Parathyroid adenoma (tissue), 2 donors: ENCODE results near the gene ANKIB1.

Experiments used
- H2AFZ ChIP-seq: fragments of 300-600 bp; sonication (generic); one replicate; pipeline ENCODE4 v1.7.0; 2017; ENCODE audit warnings: antibody characterized with exemption, mild to moderate bottlenecking
- H3K27ac ChIP-seq: fragments of 300-600 bp; sonication (generic); one replicate; pipeline ENCODE4 v1.7.0; 2017
- H3K27me3 ChIP-seq: fragments of 300-600 bp; sonication (generic); one replicate; pipeline ENCODE4 v1.7.0; 2017; ENCODE audit warnings: low read length; ENCODE audit not compliant: control insufficient read depth, insufficient read depth
- H3K36me3 ChIP-seq: fragments of 300-600 bp; sonication (generic); one replicate; pipeline ENCODE4 v1.7.0; 2017; ENCODE audit warnings: low read length; ENCODE audit not compliant: control insufficient read depth, insufficient read depth
- H3K4me1 ChIP-seq: fragments of 300-600 bp; sonication (generic); one replicate; pipeline ENCODE4 v1.7.0; 2017; ENCODE audit warnings: control low read depth
- H3K4me2 ChIP-seq: fragments of 300-600 bp; sonication (generic); one replicate; pipeline ENCODE4 v1.7.0; 2017; ENCODE audit warnings: low read length
- H3K4me3 ChIP-seq: fragments of 300-600 bp; sonication (generic); one replicate; pipeline ENCODE4 v1.7.0; 2017; ENCODE audit warnings: low read depth, low read length
- H3K79me2 ChIP-seq: fragments of 300-600 bp; sonication (generic); one replicate; pipeline ENCODE4 v1.7.0; 2017; ENCODE audit warnings: control low read depth
- H3K9ac ChIP-seq: fragments of 300-600 bp; sonication (generic); one replicate; pipeline ENCODE4 v1.7.0; 2017; ENCODE audit warnings: mild to moderate bottlenecking
- H3K9me3 ChIP-seq: fragments of 300-600 bp; sonication (generic); one replicate; pipeline ENCODE4 v1.7.0; 2017; ENCODE audit warnings: low read length; ENCODE audit not compliant: control insufficient read depth
- CTCF ChIP-seq: fragments of 300-600 bp; sonication (generic); IDR thresholded peaks from one replicate; pipeline ENCODE4 v1.7.0; 2017; ENCODE audit warnings: antibody characterized with exemption, mild to moderate bottlenecking
- donor health status: primary hyperparathyroidism.

The ANKIB1 gene

GRCh38 chr7:92330835-92331438, 85.2 kb downstream of the ANKIB1 start:
- H3K4me3 ChIP-seq, result no peak overlapping the region
- H3K36me3 ChIP-seq, result no peaks in the 10 kb centered on the region
- TF ChIP-seq CTCF, result no peak
- no peaks in the 10 kb centered on the region for H3K27me3 ChIP-seq
- no peak overlapping the region for H3K4me2 ChIP-seq
- H3K27ac ChIP-seq, result no peak overlapping the region
- H3K9ac ChIP-seq, result no peak overlapping the region
- H3K4me1 ChIP-seq, result no peaks in the 10 kb centered on the region
- H3K79me2 ChIP-seq, result no peaks in the 10 kb centered on the region
- H3K9me3 ChIP-seq, result no peaks in the 10 kb centered on the region
- H2AFZ ChIP-seq, result no peak overlapping the region

GRCh38 chr7:92331508-92331907, 85.7 kb downstream of the ANKIB1 start:
- Histone ChIP-seq H3K4me1 (no peaks in the 10 kb centered on the region), H3K36me3 (no peaks in the 10 kb centered on the region), H3K27ac (no peak overlapping the region), H3K79me2 (no peaks in the 10 kb centered on the region), H2AFZ (no peak overlapping the region), H3K27me3 (no peaks in the 10 kb centered on the region), H3K9ac (no peak overlapping the region), H3K9me3 (no peaks in the 10 kb centered on the region), H3K4me3 (no peak overlapping the region), H3K4me2 (no peak overlapping the region)
- no peak for TF ChIP-seq CTCF

- no peaks in the 10 kb centered on the region for H3K4me1 ChIP-seq
- no peaks in the 10 kb centered on the region for H3K79me2 ChIP-seq
- H2AFZ ChIP-seq, result no peak overlapping the region
- no peaks in the 10 kb centered on the region for H3K27me3 ChIP-seq
- H3K4me3 ChIP-seq, result no peak overlapping the region
- no peak overlapping the region for H3K4me2 ChIP-seq
- no peak for TF ChIP-seq CTCF
- no peak overlapping the region for H3K27ac ChIP-seq
- no peaks in the 10 kb centered on the region for H3K9me3 ChIP-seq
- no peaks in the 10 kb centered on the region for H3K36me3 ChIP-seq
- no peak overlapping the region for H3K9ac ChIP-seq
Measured at GRCh38 chr7:92332782-92333181, 87.0 kb downstream of the ANKIB1 start.

- TF ChIP-seq CTCF, result no peak
- H3K4me1 ChIP-seq, result no peaks in the 10 kb centered on the region
- H3K27me3 ChIP-seq, result no peaks in the 10 kb centered on the region
- H3K4me3 ChIP-seq, result no peak overlapping the region
- H3K9me3 ChIP-seq, result no peaks in the 10 kb centered on the region
- H3K27ac ChIP-seq, result no peak overlapping the region
- H3K79me2 ChIP-seq, result no peaks in the 10 kb centered on the region
- no peaks in the 10 kb centered on the region for H3K36me3 ChIP-seq
- no peak overlapping the region for H3K9ac ChIP-seq
- H3K4me2 ChIP-seq, result no peak overlapping the region
- H2AFZ ChIP-seq, result no peak overlapping the region
Measured at GRCh38 chr7:92333866-92334265, 88.1 kb downstream of the ANKIB1 start.

GRCh38 chr7:92335574-92335973, 89.8 kb downstream of the ANKIB1 start:
- no peaks in the 10 kb centered on the region for H3K27me3 ChIP-seq
- no peaks in the 10 kb centered on the region for H3K36me3 ChIP-seq

More at GRCh38 chr7:92335574-92335973, 89.8 kb downstream of the ANKIB1 start:
- Histone ChIP-seq H2AFZ (no peak overlapping the region), H3K4me2 (no peak overlapping the region), H3K79me2 (no peaks in the 10 kb centered on the region), H3K9ac (no peak overlapping the region), H3K4me1 (no peaks in the 10 kb centered on the region), H3K4me3 (no peak overlapping the region), H3K9me3 (no peaks in the 10 kb centered on the region), H3K27ac (no peak overlapping the region)
- no peak for TF ChIP-seq CTCF
